ENCODE data around the gene CARD14. TPM values are rescaled to one million over a fixed set of nuclear protein-coding genes. Genes with fewer than 3 reads are reported as not detected.

The CARD14 gene
- total RNA-seq, 1 donor from 2014 or later, result 0.64 TPM

GRCh38 chr17:80124351-80124981 lies 45.4 kb upstream of the CARD14 start:
- H3K4me1 Mint-ChIP-seq (ENCODE audit: unreplicated experiment), result peaks cover 2% of the 10 kb centered on the region
- no peaks in the 10 kb centered on the region for H3K9me3 Mint-ChIP-seq (ENCODE audit: unreplicated experiment)
- no peaks in the 10 kb centered on the region for H3K27me3 Mint-ChIP-seq (ENCODE audit: unreplicated experiment)
- H3K36me3 Mint-ChIP-seq (ENCODE audit: low read depth, unreplicated experiment), result no peaks in the 10 kb centered on the region
- H3K4me3 Mint-ChIP-seq (ENCODE audit: unreplicated experiment), result no peak overlapping the region
- DNase-seq (ENCODE audit: low spot score), result peak; percentile 62
- TF ChIP-seq CTCF (IDR thresholded peaks at IDR 0.05; ENCODE audit: unreplicated experiment), result no peak
- no peak overlapping the region for H3K27ac Mint-ChIP-seq (ENCODE audit: unreplicated experiment)

GRCh38 chr17:80125656-80126448 lies 44.0 kb upstream of the CARD14 start:
- Mint-ChIP-seq H3K4me1 (ENCODE audit: unreplicated experiment) (peaks cover 2% of the 10 kb centered on the region), H3K4me3 (ENCODE audit: unreplicated experiment) (no peak overlapping the region), H3K36me3 (ENCODE audit: low read depth, unreplicated experiment) (no peaks in the 10 kb centered on the region), H3K9me3 (ENCODE audit: unreplicated experiment) (no peaks in the 10 kb centered on the region), H3K27me3 (ENCODE audit: unreplicated experiment) (no peaks in the 10 kb centered on the region), H3K27ac (ENCODE audit: unreplicated experiment) (no peak overlapping the region)
- no peak for TF ChIP-seq CTCF (IDR thresholded peaks at IDR 0.05; ENCODE audit: unreplicated experiment)
- no peak for DNase-seq (ENCODE audit: low spot score)

GRCh38 chr17:80126449-80126715 lies 43.4 kb upstream of the CARD14 start:
- Mint-ChIP-seq H3K4me1 (ENCODE audit: unreplicated experiment) (peaks cover 2% of the 10 kb centered on the region), H3K36me3 (ENCODE audit: low read depth, unreplicated experiment) (no peaks in the 10 kb centered on the region), H3K27me3 (ENCODE audit: unreplicated experiment) (no peaks in the 10 kb centered on the region), H3K9me3 (ENCODE audit: unreplicated experiment) (no peaks in the 10 kb centered on the region), H3K4me3 (ENCODE audit: unreplicated experiment) (no peak overlapping the region), H3K27ac (ENCODE audit: unreplicated experiment) (no peak overlapping the region)
- TF ChIP-seq CTCF (IDR thresholded peaks at IDR 0.05; ENCODE audit: unreplicated experiment), result no peak
- DNase-seq (ENCODE audit: low spot score), result no peak

GRCh38 chr17:80129006-80129565 lies 40.7 kb upstream of the CARD14 start:
- Mint-ChIP-seq H3K27me3 (ENCODE audit: unreplicated experiment) (no peaks in the 10 kb centered on the region), H3K27ac (ENCODE audit: unreplicated experiment) (no peak overlapping the region), H3K4me3 (ENCODE audit: unreplicated experiment) (no peak overlapping the region), H3K4me1 (ENCODE audit: unreplicated experiment) (peaks cover 2% of the 10 kb centered on the region), H3K36me3 (ENCODE audit: low read depth, unreplicated experiment) (no peaks in the 10 kb centered on the region), H3K9me3 (ENCODE audit: unreplicated experiment) (no peaks in the 10 kb centered on the region)
- no peak for DNase-seq (ENCODE audit: low spot score)
- TF ChIP-seq CTCF (IDR thresholded peaks at IDR 0.05; ENCODE audit: unreplicated experiment), result no peak

- H3K4me3 Mint-ChIP-seq (ENCODE audit: unreplicated experiment), result no peak overlapping the region
- H3K36me3 Mint-ChIP-seq (ENCODE audit: low read depth, unreplicated experiment), result no peaks in the 10 kb centered on the region
- TF ChIP-seq CTCF (IDR thresholded peaks at IDR 0.05; ENCODE audit: unreplicated experiment), result no peak
- no peaks in the 10 kb centered on the region for H3K27me3 Mint-ChIP-seq (ENCODE audit: unreplicated experiment)
- no peak overlapping the region for H3K27ac Mint-ChIP-seq (ENCODE audit: unreplicated experiment)
- no peak for DNase-seq (ENCODE audit: low spot score)
- H3K9me3 Mint-ChIP-seq (ENCODE audit: unreplicated experiment), result no peaks in the 10 kb centered on the region
- peaks cover 2% of the 10 kb centered on the region for H3K4me1 Mint-ChIP-seq (ENCODE audit: unreplicated experiment)
Observed at GRCh38 chr17:80130992-80131391, 38.8 kb upstream of the CARD14 start.

Data from endothelial cell (in vitro differentiated cells).